H9 (cell line): ENCODE results near the gene SORBS1. TPM values are rescaled to one million over a fixed set of nuclear protein-coding genes. Genes with fewer than 3 reads are reported as not detected.

Experiments
- DNase-seq: peaks from one replicate; pipeline ENCODE4 v3.0.0-alpha.2; 2017
- H2AFZ ChIP-seq: one replicate; pipeline ENCODE4 v1.6.1; 2013; ENCODE audit warnings: mild to moderate bottlenecking, low read length, control low read depth, moderate library complexity
- H2AK5ac ChIP-seq: 2 replicates; pipeline ENCODE4 v1.6.1; 2013; ENCODE audit warnings: low read length, control low read depth, mixed read lengths; ENCODE audit not compliant: insufficient read length
- H2BK120ac ChIP-seq: one replicate; pipeline ENCODE4 v1.6.1; 2013; ENCODE audit warnings: low read depth, mild to moderate bottlenecking, low read length, control low read depth, inconsistent platforms; ENCODE audit not compliant: poor library complexity, severe bottlenecking
- H2BK12ac ChIP-seq: 2 replicates; pipeline ENCODE4 v1.6.1; 2013; ENCODE audit warnings: low read length, control low read depth, mixed read lengths, low read depth; ENCODE audit not compliant: insufficient read length
- H2BK15ac ChIP-seq: 2 replicates; pipeline ENCODE4 v1.6.1; 2013; ENCODE audit warnings: low read depth, low read length, control low read depth
- H2BK20ac ChIP-seq: one replicate; pipeline ENCODE4 v1.6.1; 2013; ENCODE audit warnings: low read depth, mild to moderate bottlenecking, low read length, control low read depth, inconsistent platforms; ENCODE audit not compliant: poor library complexity, severe bottlenecking
- H2BK5ac ChIP-seq: 2 replicates; pipeline ENCODE4 v1.6.1; 2013; ENCODE audit warnings: low read length, control low read depth, mixed read lengths; ENCODE audit not compliant: insufficient read length
- H3K14ac ChIP-seq: 2 replicates; pipeline ENCODE4 v1.6.1; 2013; ENCODE audit warnings: low read length, control low read depth; ENCODE audit not compliant: insufficient read depth
- H3K18ac ChIP-seq: 2 replicates; pipeline ENCODE4 v1.6.1; 2013; ENCODE audit warnings: low read depth, mild to moderate bottlenecking, mixed read lengths, low read length, control low read depth; ENCODE audit not compliant: insufficient read length
- H3K23ac ChIP-seq: 2 replicates; pipeline ENCODE4 v1.6.1; 2013; ENCODE audit warnings: low read length, control low read depth, mixed read lengths, low read depth; ENCODE audit not compliant: insufficient read length
- H3K23me2 ChIP-seq: 2 replicates; pipeline ENCODE4 v1.6.1; 2013; ENCODE audit warnings: low read depth, mild to moderate bottlenecking, mixed read lengths, low read length, control low read depth; ENCODE audit not compliant: insufficient read length, poor library complexity, severe bottlenecking
- H3K27ac ChIP-seq: 2 replicates; pipeline ENCODE4 v1.5.1; 2013; ENCODE audit warnings: low read length, control low read depth, mixed read lengths, low read depth; ENCODE audit not compliant: insufficient read length
- H3K27me3 ChIP-seq: 2 replicates; pipeline ENCODE4 v1.6.1; 2013; ENCODE audit warnings: low read length, control low read depth, inconsistent platforms; ENCODE audit not compliant: insufficient read depth
- H3K4ac ChIP-seq: 2 replicates; pipeline ENCODE4 v1.6.1; 2013; ENCODE audit warnings: low read depth, mild to moderate bottlenecking, control low read depth, inconsistent platforms, low read length, moderate library complexity
- H3K4me1 ChIP-seq: 2 replicates; pipeline ENCODE4 v1.6.1; 2013; ENCODE audit warnings: low read length, control low read depth, inconsistent platforms; ENCODE audit not compliant: insufficient read depth
- H3K4me2 ChIP-seq: 2 replicates; pipeline ENCODE4 v1.6.1; 2013; ENCODE audit warnings: low read length, control low read depth, mixed read lengths; ENCODE audit not compliant: insufficient read length, insufficient read depth
- H3K56ac ChIP-seq: 2 replicates; pipeline ENCODE4 v1.6.1; 2013; ENCODE audit warnings: low read depth, mild to moderate bottlenecking, mixed read lengths, low read length, control low read depth; ENCODE audit not compliant: insufficient read length
- H3K79me1 ChIP-seq: 2 replicates; pipeline ENCODE4 v1.6.1; 2013; ENCODE audit warnings: low read depth, mild to moderate bottlenecking, moderate library complexity, low read length, control low read depth, inconsistent platforms; ENCODE audit not compliant: insufficient read depth, poor library complexity, severe bottlenecking
- H3K79me2 ChIP-seq: 2 replicates; pipeline ENCODE4 v1.6.1; 2013; ENCODE audit warnings: low read length, control low read depth, inconsistent platforms; ENCODE audit not compliant: insufficient read depth
- H3K9ac ChIP-seq: 2 replicates; pipeline ENCODE4 v1.6.1; 2013; ENCODE audit warnings: low read length, control low read depth, mixed read lengths; ENCODE audit not compliant: insufficient read length; ENCODE audit errors: extremely low read depth
- H3K9me3 ChIP-seq: one replicate; pipeline ENCODE4 v1.6.1; 2013; ENCODE audit warnings: low read depth, low read length, inconsistent platforms; ENCODE audit not compliant: control insufficient read depth
- H3T11ph ChIP-seq: one replicate; pipeline ENCODE4 v1.6.1; 2013; ENCODE audit warnings: mild to moderate bottlenecking, low read length, control low read depth, inconsistent platforms
- H4K20me1 ChIP-seq: one replicate; pipeline ENCODE4 v1.6.1; 2013; ENCODE audit not compliant: control insufficient read depth, insufficient read length, insufficient read depth
- H4K5ac ChIP-seq: 2 replicates; pipeline ENCODE4 v1.6.1; 2013; ENCODE audit warnings: low read depth, mild to moderate bottlenecking, mixed read lengths, low read length, control low read depth; ENCODE audit not compliant: insufficient read length
- H4K8ac ChIP-seq: replicated peaks from 2 replicates; pipeline ENCODE4 v1.6.1; 2013; ENCODE audit warnings: low read length, control low read depth, mixed read lengths, low read depth; ENCODE audit not compliant: insufficient read length
- H4K91ac ChIP-seq: 2 replicates; pipeline ENCODE4 v1.6.1; 2013; ENCODE audit warnings: low read depth, mild to moderate bottlenecking, moderate library complexity, mixed read lengths, low read length, control low read depth; ENCODE audit not compliant: insufficient read length
- H3K27ac Mint-ChIP-seq, 3 experiments: 2 replicates in 2 of 3; 3 replicates in 1 of 3; pipeline ENCODE4 v1.8.0; 2020 to 2021; ENCODE audit warnings: mixed read lengths in 3 of 3, mild to moderate bottlenecking in 1 of 3, moderate library complexity in 1 of 3
- H3K27me3 Mint-ChIP-seq: 2 replicates; pipeline ENCODE4 v1.8.0; 2021; ENCODE audit warnings: low read depth, mild to moderate bottlenecking, moderate library complexity, mixed read lengths
- H3K36me3 Mint-ChIP-seq, 3 experiments: 2 replicates in 2 of 3; 3 replicates in 1 of 3; pipeline ENCODE4 v1.8.0; 2020 to 2021; ENCODE audit warnings: low read depth in 3 of 3, mixed read lengths in 3 of 3; ENCODE audit not compliant: insufficient read depth in 1 of 3
- H3K4me1 Mint-ChIP-seq, 2 experiments: 2 replicates each; pipeline ENCODE4 v1.8.0; 2020; ENCODE audit warnings: mixed read lengths in 2 of 2
- H3K4me3 Mint-ChIP-seq, 2 experiments: 2 replicates in 1 of 2; 3 replicates in 1 of 2; pipeline ENCODE4 v1.8.0; 2020 to 2021; ENCODE audit warnings: mild to moderate bottlenecking in 2 of 2, mixed read lengths in 2 of 2, moderate library complexity in 1 of 2
- H3K9me3 Mint-ChIP-seq, 2 experiments: 2 replicates in 1 of 2; 3 replicates in 1 of 2; pipeline ENCODE4 v1.8.0; 2020; ENCODE audit warnings: mild to moderate bottlenecking in 2 of 2, mixed read lengths in 2 of 2, moderate library complexity in 1 of 2
- WGBS: extraction: QIAGEN DNeasy Blood & Tissue Kit; methylation state at CpG from one replicate; pipeline ENCODE4 v1.1.7; 2013; ENCODE audit warnings: missing lambda C conversion rate, low lambda C conversion rate, mixed read lengths; ENCODE audit not compliant: insufficient read length; ENCODE audit errors: extremely low coverage; 5-methylcytosine and 5-hydroxymethylcytosine counted together
- total RNA-seq: library from RNA; stranded (reverse); gene quantifications from 2 replicates; pipeline ENCODE4 v1.2.1, GENCODE V29; 2021
- TF ChIP-seq, protein P1 (sequence below): fragments of 200-600 bp; sonication (generic); conservative IDR thresholded peaks from 3 replicates; pipeline ENCODE4 v1.8.0; 2021; ENCODE audit warnings: antibody characterized with exemption, mild to moderate bottlenecking

The SORBS1 gene
- total RNA-seq, 1 experiment from 2014 or later: 24.3 TPM

DNA sequence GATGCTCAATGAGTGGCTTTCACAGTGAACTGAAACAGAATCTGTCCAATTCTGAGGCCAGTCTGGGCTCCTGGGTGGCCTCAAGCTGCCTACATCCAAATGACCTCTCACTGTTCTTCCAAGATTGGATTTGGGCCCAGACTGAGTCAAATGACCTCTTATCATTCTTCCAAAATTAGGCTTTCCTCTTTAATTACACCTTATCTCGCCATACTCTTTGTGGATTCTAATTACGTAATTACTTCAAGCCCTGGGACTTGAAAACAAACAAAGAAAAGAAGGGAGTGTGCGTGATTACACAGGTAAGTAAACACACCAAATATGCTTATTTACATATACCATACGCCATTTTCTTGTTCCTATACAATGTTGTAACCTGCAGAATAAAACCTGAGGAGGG is 18.8 kb downstream of the SORBS1 start:
- H3K4me1 ChIP-seq: peaks cover 11% of the 10 kb centered on the region; the same call in 1 of the 2 replicates
- no peak overlapping the region for H2BK120ac ChIP-seq
- H3K4me3 Mint-ChIP-seq: no peak overlapping the region
- no peak overlapping the region for H3K56ac ChIP-seq
- peaks cover 8% of the 10 kb centered on the region for H3K79me1 ChIP-seq
- TF ChIP-seq, protein P1, sequence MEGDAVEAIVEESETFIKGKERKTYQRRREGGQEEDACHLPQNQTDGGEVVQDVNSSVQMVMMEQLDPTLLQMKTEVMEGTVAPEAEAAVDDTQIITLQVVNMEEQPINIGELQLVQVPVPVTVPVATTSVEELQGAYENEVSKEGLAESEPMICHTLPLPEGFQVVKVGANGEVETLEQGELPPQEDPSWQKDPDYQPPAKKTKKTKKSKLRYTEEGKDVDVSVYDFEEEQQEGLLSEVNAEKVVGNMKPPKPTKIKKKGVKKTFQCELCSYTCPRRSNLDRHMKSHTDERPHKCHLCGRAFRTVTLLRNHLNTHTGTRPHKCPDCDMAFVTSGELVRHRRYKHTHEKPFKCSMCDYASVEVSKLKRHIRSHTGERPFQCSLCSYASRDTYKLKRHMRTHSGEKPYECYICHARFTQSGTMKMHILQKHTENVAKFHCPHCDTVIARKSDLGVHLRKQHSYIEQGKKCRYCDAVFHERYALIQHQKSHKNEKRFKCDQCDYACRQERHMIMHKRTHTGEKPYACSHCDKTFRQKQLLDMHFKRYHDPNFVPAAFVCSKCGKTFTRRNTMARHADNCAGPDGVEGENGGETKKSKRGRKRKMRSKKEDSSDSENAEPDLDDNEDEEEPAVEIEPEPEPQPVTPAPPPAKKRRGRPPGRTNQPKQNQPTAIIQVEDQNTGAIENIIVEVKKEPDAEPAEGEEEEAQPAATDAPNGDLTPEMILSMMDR: no peak
- no peak overlapping the region for H2AFZ ChIP-seq
- no peak overlapping the region for H2BK20ac ChIP-seq
- no peak overlapping the region for H3K9ac ChIP-seq
- H4K91ac ChIP-seq: no peak overlapping the region
- no peak overlapping the region for H3K4me2 ChIP-seq
- H3K27ac Mint-ChIP-seq: no peak overlapping the region
- no peak for DNase-seq
- WGBS: no CpG with 5 or more reads among the region's 4 CpGs
- H3K23me2 ChIP-seq: no peaks in the 10 kb centered on the region
- peaks cover 5% of the 10 kb centered on the region; the same call in 1 of the 2 replicates for H3K79me2 ChIP-seq
- H3K9me3 ChIP-seq: no peaks in the 10 kb centered on the region
- no peaks in the 10 kb centered on the region for H3K27me3 ChIP-seq
- no peak overlapping the region for H2BK12ac ChIP-seq
- H4K20me1 ChIP-seq: no peaks in the 10 kb centered on the region
- no peak overlapping the region for H3K14ac ChIP-seq
- no peak overlapping the region for H2BK5ac ChIP-seq
- H2BK15ac ChIP-seq: no peak overlapping the region
- H4K8ac ChIP-seq: no peak overlapping the region
- H3K23ac ChIP-seq: no peak overlapping the region
- no peak overlapping the region for H3K18ac ChIP-seq
- H4K5ac ChIP-seq: no peak overlapping the region
- no peak overlapping the region for H3K27ac ChIP-seq
- peaks cover 57 to 58% of the 10 kb centered on the region in 2 experiments for H3K4me1 Mint-ChIP-seq
- H3K27me3 Mint-ChIP-seq: peaks cover 8% of the 10 kb centered on the region
- peaks cover 0 to 3% (median 3%) of the 10 kb centered on the region in 3 experiments; a peak in 2 of 7 replicates for H3K36me3 Mint-ChIP-seq
- no peak overlapping the region for H2AK5ac ChIP-seq
- H3K4ac ChIP-seq: no peak overlapping the region
- no peak overlapping the region for H3T11ph ChIP-seq
- H3K9me3 Mint-ChIP-seq: no peaks in the 10 kb centered on the region
